ENCODE results near the gene CCBE1.

The CCBE1 gene

GRCh38 chr18:59564561-59564960 lies 132.7 kb downstream of the CCBE1 start:
- DNase-seq, result no peak

GRCh38 chr18:59563176-59563785 lies 133.9 kb downstream of the CCBE1 start:
- no peak for DNase-seq

- DNase-seq, result no peak
Observed at GRCh38 chr18:59562751-59563150, 134.5 kb downstream of the CCBE1 start.

- DNase-seq, result no peak
Observed at GRCh38 chr18:59561612-59562011, 135.6 kb downstream of the CCBE1 start.

- no peak for DNase-seq
Observed at GRCh38 chr18:59560556-59560955, 136.7 kb downstream of the CCBE1 start.

- no peak for DNase-seq
Observed at GRCh38 chr18:59559528-59559927, 137.7 kb downstream of the CCBE1 start.

GRCh38 chr18:59555995-59556659 lies 141.1 kb downstream of the CCBE1 start:
- no peak for DNase-seq

GRCh38 chr18:59554796-59555335 lies 142.4 kb downstream of the CCBE1 start:
- no peak for DNase-seq

GRCh38 chr18:59553273-59553870 lies 143.9 kb downstream of the CCBE1 start:
- no peak for DNase-seq

GRCh38 chr18:59551902-59552635 lies 145.2 kb downstream of the CCBE1 start:
- DNase-seq, result no peak

GRCh38 chr18:59550174-59550516 lies 147.1 kb downstream of the CCBE1 start:
- no peak for DNase-seq

GRCh38 chr18:59549503-59550173 lies 147.6 kb downstream of the CCBE1 start:
- DNase-seq, result no peak

GRCh38 chr18:59547581-59548182 lies 149.5 kb downstream of the CCBE1 start:
- DNase-seq, result no peak

- no peak for DNase-seq
Observed at GRCh38 chr18:59546188-59546587, 151.0 kb downstream of the CCBE1 start.

- no peak for DNase-seq
Observed at GRCh38 chr18:59540780-59541179, 156.4 kb downstream of the CCBE1 start.

GRCh38 chr18:59540346-59540745 lies 156.9 kb downstream of the CCBE1 start:
- no peak for DNase-seq

- DNase-seq, result no peak
Observed at GRCh38 chr18:59539108-59539507, 158.1 kb downstream of the CCBE1 start.

GRCh38 chr18:59537579-59537978 lies 159.6 kb downstream of the CCBE1 start:
- DNase-seq, result no peak

GRCh38 chr18:59536166-59536565 lies 161.1 kb downstream of the CCBE1 start:
- no peak for DNase-seq

GRCh38 chr18:59535055-59535454 lies 162.2 kb downstream of the CCBE1 start:
- DNase-seq, result no peak

- no peak for DNase-seq
Observed at GRCh38 chr18:59528866-59529265, 168.4 kb downstream of the CCBE1 start.

GRCh38 chr18:59520562-59521355 lies 176.5 kb downstream of the CCBE1 start:
- DNase-seq, result no peak
